OCI-LY7 (cell line): ENCODE data around the gene PI4K2A. TPM values are rescaled to one million over a fixed set of nuclear protein-coding genes. Genes with fewer than 3 reads are reported as not detected.

Source experiments
- BruUV-seq: library from RNA; stranded (reverse); fragments of 400-500 nt; replicated peaks from 2 replicates; lab custom pipeline; 2021; lab: Mats Ljungman, UMichigan
- CTCF ChIA-PET: fragments of 300-600 bp; sonication (Branson Sonifier 250); formaldehyde crosslinking; loops from one replicate; lab custom pipeline; 2022; ENCODE audit warnings: antibody characterized with exemption; ENCODE audit not compliant: unreplicated experiment; lab: Charles Lee
- POLR2A ChIA-PET: fragments of 300-600 bp; sonication (Branson Sonifier 250); formaldehyde crosslinking; loops from one replicate; lab custom pipeline; 2022; ENCODE audit warnings: antibody characterized with exemption; lab: Charles Lee
- DNase-seq: peaks from one replicate; pipeline ENCODE4 v3.0.0-alpha.2; 2015; ENCODE audit warnings: low spot score
- H2AFZ ChIP-seq: fragments of 200-600 bp; sonication (generic), shearing (Covaris generic); 2 replicates; pipeline ENCODE4 v1.6.1; 2014; ENCODE audit warnings: mild to moderate bottlenecking, antibody characterized with exemption, low read length, moderate library complexity
- H3K27ac ChIP-seq: fragments of 200-600 bp; sonication (generic); 2 replicates; pipeline ENCODE4 v1.5.1; 2014; ENCODE audit warnings: mixed run types, low read depth, mild to moderate bottlenecking, moderate library complexity, low read length, inconsistent platforms; ENCODE audit not compliant: poor library complexity, severe bottlenecking
- H3K36me3 ChIP-seq: fragments of 200-600 bp; sonication (generic); 2 replicates; pipeline ENCODE4 v1.6.1; 2014; ENCODE audit warnings: mild to moderate bottlenecking, antibody characterized with exemption, low read length, moderate library complexity, mixed read lengths; ENCODE audit not compliant: insufficient read depth
- H3K4me1 ChIP-seq: fragments of 200-600 bp; sonication (generic); 2 replicates; pipeline ENCODE4 v1.5.1; 2014; ENCODE audit warnings: mild to moderate bottlenecking, low read length; ENCODE audit not compliant: insufficient read depth, poor library complexity, severe bottlenecking
- H3K4me2 ChIP-seq: fragments of 200-600 bp; sonication (generic); 2 replicates; pipeline ENCODE4 v1.6.1; 2014; ENCODE audit warnings: mild to moderate bottlenecking, low read length
- H3K4me3 ChIP-seq: fragments of 200-600 bp; sonication (generic); 2 replicates; pipeline ENCODE4 v1.5.1; 2014; ENCODE audit warnings: mild to moderate bottlenecking, low read depth, low read length; ENCODE audit not compliant: poor library complexity, severe bottlenecking
- H3K79me2 ChIP-seq: fragments of 200-600 bp; sonication (generic); 2 replicates; pipeline ENCODE4 v1.6.1; 2016; ENCODE audit warnings: low read depth, mild to moderate bottlenecking, low read length, moderate library complexity, mixed read lengths; ENCODE audit not compliant: insufficient read depth
- H3K9me2 ChIP-seq: fragments of 200-600 bp; sonication (generic); 2 replicates; pipeline ENCODE4 v1.6.1; 2016; ENCODE audit warnings: mild to moderate bottlenecking, low read length, mixed read lengths; ENCODE audit not compliant: insufficient read depth
- H3K9me3 ChIP-seq: fragments of 200-600 bp; sonication (generic); 2 replicates; pipeline ENCODE4 v1.6.1; 2014; ENCODE audit warnings: mild to moderate bottlenecking, mixed run types, low read length, mixed read lengths
- H4K20me1 ChIP-seq: fragments of 200-600 bp; sonication (generic); 2 replicates; pipeline ENCODE4 v1.6.1; 2014; ENCODE audit warnings: mild to moderate bottlenecking, antibody characterized with exemption, low read length, moderate library complexity, mixed read lengths; ENCODE audit not compliant: insufficient read depth
- EZH2phosphoT487 ChIP-seq: fragments of 200-600 bp; sonication (generic); IDR thresholded peaks from 2 replicates; pipeline ENCODE4 v1.6.1; 2018; ENCODE audit warnings: low read depth, borderline replicate concordance, mild to moderate bottlenecking, mixed run types, antibody characterized with exemption, low read length, moderate library complexity, mixed read lengths
- intact Hi-C: fragments of 100-400 bp; cut with micrococcal nuclease; formaldehyde crosslinking; loops from one replicate; pipeline ENCODE4 v1.10.0; 2022; ENCODE audit not compliant: unreplicated experiment
- total RNA-seq, 2 experiments: library from RNA; depleted of rRNA in 1 of 2; stranded (reverse); fragments of >200 nt in 1 of 2; shearing (Covaris generic) in 1 of 2; gene quantifications; 2 replicates each; pipeline ENCODE4 v1.2.3, GENCODE V29; 2014 to 2022
- TF ChIP-seq, protein P1 (sequence below): fragments of 200-600 bp; sonication (generic); conservative IDR thresholded peaks from 2 replicates; pipeline ENCODE4 v1.5.1; 2014; ENCODE audit warnings: mild to moderate bottlenecking, antibody characterized with exemption, low read length, moderate library complexity, mixed read lengths

PI4K2A gene
- total RNA-seq, 2 experiments from 2014 or later: 9.2 to 12.7 TPM

DNA sequence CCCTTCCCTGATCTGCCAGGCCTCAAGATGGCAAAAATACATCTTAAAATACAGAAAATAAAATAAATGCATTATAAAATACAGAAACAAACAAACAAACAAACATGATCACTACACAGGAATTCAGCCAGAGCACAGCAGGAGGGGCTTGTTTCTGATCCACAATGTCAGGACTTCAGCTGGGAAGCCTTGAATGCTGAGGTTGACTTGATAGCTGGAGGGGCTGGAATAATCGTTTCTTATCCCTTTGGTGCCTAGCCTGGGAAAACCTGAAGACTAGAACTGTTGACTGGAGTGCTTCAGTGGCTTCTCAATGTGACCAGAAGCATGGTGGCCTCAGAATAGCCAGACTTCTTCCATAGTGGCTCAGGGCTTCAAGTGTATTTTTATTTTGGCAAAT lies 63.9 kb downstream of the PI4K2A start:
- H3K79me2 ChIP-seq: no peaks in the 10 kb centered on the region
- no peaks in the 10 kb centered on the region for H4K20me1 ChIP-seq
- DNase-seq: no peak
- H3K4me2 ChIP-seq: no peak overlapping the region
- no peaks in the 10 kb centered on the region for H3K9me2 ChIP-seq
- no peaks in the 10 kb centered on the region for H3K9me3 ChIP-seq
- TF ChIP-seq EZH2phosphoT487: no peak
- TF ChIP-seq, protein P1, sequence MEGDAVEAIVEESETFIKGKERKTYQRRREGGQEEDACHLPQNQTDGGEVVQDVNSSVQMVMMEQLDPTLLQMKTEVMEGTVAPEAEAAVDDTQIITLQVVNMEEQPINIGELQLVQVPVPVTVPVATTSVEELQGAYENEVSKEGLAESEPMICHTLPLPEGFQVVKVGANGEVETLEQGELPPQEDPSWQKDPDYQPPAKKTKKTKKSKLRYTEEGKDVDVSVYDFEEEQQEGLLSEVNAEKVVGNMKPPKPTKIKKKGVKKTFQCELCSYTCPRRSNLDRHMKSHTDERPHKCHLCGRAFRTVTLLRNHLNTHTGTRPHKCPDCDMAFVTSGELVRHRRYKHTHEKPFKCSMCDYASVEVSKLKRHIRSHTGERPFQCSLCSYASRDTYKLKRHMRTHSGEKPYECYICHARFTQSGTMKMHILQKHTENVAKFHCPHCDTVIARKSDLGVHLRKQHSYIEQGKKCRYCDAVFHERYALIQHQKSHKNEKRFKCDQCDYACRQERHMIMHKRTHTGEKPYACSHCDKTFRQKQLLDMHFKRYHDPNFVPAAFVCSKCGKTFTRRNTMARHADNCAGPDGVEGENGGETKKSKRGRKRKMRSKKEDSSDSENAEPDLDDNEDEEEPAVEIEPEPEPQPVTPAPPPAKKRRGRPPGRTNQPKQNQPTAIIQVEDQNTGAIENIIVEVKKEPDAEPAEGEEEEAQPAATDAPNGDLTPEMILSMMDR: no peak
- no peak overlapping the region for H3K4me3 ChIP-seq
- no peak overlapping the region for H3K27ac ChIP-seq
- intact Hi-C loops: no loop called here
- H3K4me1 ChIP-seq: no peaks in the 10 kb centered on the region
- ChIA-PET CTCF (no interaction called here), POLR2A (interaction anchor here (0.7 to 1.1 kb wide), 2 partner anchors 17 to 170 kb away, joined by 3 to 4 read pairs; partner anchors contain the start of gene AVPI1)
- H2AFZ ChIP-seq: no peak overlapping the region
- H3K36me3 ChIP-seq: no peaks in the 10 kb centered on the region
- no TSS peak for BruUV-seq

DNA sequence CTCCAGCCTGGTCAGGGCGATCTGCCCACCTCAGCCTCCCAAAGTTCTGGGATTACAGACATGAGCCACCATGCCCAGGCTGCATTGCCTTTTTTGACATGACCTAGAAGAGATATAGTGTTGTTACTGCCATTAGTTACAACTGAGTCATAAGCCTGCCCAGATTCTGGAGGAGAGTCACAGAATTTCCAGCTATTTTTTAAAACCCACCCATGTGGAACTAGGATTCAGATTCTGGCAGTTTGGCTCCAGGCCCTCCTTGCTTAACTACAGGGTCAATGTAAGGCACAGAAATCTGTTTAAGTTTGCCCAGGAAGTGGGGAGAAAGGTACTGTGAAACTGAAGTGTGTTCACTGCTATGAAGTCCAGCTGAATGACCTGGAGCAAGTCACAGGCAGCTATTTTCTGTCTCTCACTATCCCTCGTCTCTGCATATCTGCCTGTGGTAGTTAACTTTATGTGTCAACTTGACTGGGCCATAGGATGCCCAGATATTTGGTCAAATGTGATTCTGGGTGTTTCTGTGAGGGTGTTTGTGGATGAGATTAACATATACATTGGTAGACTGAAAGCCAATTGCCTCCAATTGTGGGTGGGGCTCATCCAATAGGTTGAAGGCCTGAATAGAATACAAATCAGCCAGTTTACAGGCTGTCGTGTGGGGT lies 64.7 kb downstream of the PI4K2A start:
- Histone ChIP-seq H4K20me1 (no peaks in the 10 kb centered on the region), H3K27ac (no peak overlapping the region), H2AFZ (no peak overlapping the region), H3K9me3 (no peaks in the 10 kb centered on the region), H3K79me2 (no peaks in the 10 kb centered on the region), H3K4me1 (no peaks in the 10 kb centered on the region), H3K36me3 (no peaks in the 10 kb centered on the region), H3K4me2 (no peak overlapping the region), H3K4me3 (no peak overlapping the region), H3K9me2 (no peaks in the 10 kb centered on the region)
- DNase-seq: no peak
- ChIA-PET POLR2A (interaction anchor here (0.7 kb wide), 2 partner anchors 171 to 433 kb away, joined by 4 read pairs; no protein-coding TSS in a partner anchor), CTCF (no interaction called here)
- no TSS peak for BruUV-seq
- no peak for TF ChIP-seq EZH2phosphoT487
- TF ChIP-seq, protein P1: no peak
- intact Hi-C loops: no loop called here
